HG03060 (cell line): ENCODE results near the gene NINJ2.

ENCODE experiments used
- ATAC-seq: cut with Tn5 transposase; IDR thresholded peaks from one replicate; pipeline ENCODE4 v1.9.1; 2021; ENCODE audit warnings: low read depth, moderate number of reproducible peaks; ENCODE audit not compliant: unreplicated experiment

NINJ2 gene

GRCh38 chr12:538731-539539, 124.3 kb downstream of the NINJ2 start:
- ATAC-seq, result no peak

- ATAC-seq, result no peak
Measured at GRCh38 chr12:537772-538171, 125.5 kb downstream of the NINJ2 start.

- ATAC-seq, result no peak
Measured at GRCh38 chr12:536751-537245, 126.4 kb downstream of the NINJ2 start.

GRCh38 chr12:535396-535795, 127.8 kb downstream of the NINJ2 start:
- ATAC-seq, result no peak

GRCh38 chr12:534216-534615, 129.0 kb downstream of the NINJ2 start:
- no peak for ATAC-seq

GRCh38 chr12:533718-534117, 129.5 kb downstream of the NINJ2 start:
- ATAC-seq, result no peak

- ATAC-seq, result no peak
Measured at GRCh38 chr12:532908-533565, 130.2 kb downstream of the NINJ2 start.

- no peak for ATAC-seq
Measured at GRCh38 chr12:531951-532585, 131.2 kb downstream of the NINJ2 start.

- ATAC-seq, result no peak
Measured at GRCh38 chr12:530821-531220, 132.4 kb downstream of the NINJ2 start.

- ATAC-seq, result no peak
Measured at GRCh38 chr12:530308-530707, 132.9 kb downstream of the NINJ2 start.

GRCh38 chr12:527729-528128, 135.5 kb downstream of the NINJ2 start:
- ATAC-seq, result no peak

GRCh38 chr12:527241-527640, 136.0 kb downstream of the NINJ2 start:
- ATAC-seq, result no peak

GRCh38 chr12:526089-526488, 137.2 kb downstream of the NINJ2 start:
- ATAC-seq, result no peak

GRCh38 chr12:524167-524951, 138.9 kb downstream of the NINJ2 start:
- no peak for ATAC-seq

GRCh38 chr12:522692-523378, 140.4 kb downstream of the NINJ2 start:
- ATAC-seq, result no peak

- ATAC-seq, result no peak
Measured at GRCh38 chr12:520119-520518, 143.1 kb downstream of the NINJ2 start.

GRCh38 chr12:517538-517937, 145.7 kb downstream of the NINJ2 start:
- no peak for ATAC-seq
